Measurements from ENCODE around the gene HOXB9. TPM values are rescaled to one million over a fixed set of nuclear protein-coding genes. Genes with fewer than 3 reads are reported as not detected.

The HOXB9 gene
- total and polyA plus RNA-seq, 10 of the 15 experiments (the other 5 are each of a cell fraction or from before 2014, with no cell fraction given) = 0.01 to 0.49 (median 0.09) TPM; not detected in 5

DNA sequence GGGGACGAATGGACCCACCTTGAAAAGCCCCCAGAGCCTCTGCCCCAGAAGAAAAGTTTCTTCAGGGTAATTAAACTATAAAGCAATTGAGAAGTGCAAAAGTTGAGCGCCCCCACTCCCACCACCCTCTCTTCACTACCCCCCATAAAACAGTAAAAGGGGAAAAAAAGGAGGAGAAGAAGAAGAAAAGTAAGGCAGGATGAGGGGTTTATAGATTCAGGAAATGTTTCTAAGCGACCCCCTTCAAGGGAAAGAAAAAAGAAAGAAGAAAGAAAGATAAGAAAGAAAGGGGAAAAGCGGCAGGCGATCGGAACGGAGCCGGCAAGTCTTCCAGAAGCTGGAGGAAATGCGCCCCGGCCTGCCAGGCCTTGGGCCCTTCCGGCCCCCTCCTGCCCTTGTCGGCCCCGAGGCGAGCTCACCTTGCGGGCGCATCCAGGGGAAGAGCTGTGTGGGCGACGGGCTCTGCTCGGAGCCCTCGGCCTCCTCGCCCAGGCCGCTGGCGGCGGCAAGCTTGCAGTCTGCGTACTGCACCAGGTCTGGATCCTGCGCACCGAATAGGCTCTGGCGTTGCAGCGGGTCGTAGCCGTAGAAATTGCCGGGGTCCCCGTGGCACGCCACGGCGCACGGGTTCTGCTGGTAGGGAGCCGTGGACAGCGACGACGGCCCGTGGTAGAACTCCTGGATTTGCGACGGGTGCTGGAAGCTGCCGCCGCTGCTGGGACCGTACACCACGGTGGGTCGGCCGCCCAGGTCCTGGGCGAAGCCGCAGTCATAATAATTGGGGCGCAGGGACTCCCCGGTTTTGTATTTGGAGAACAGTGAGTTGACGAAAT lies 12.1 kb downstream of the HOXB9 start:
- 12% methylated on average over 52 of the region's 55 CpGs for WGBS (ENCODE audit: insufficient coverage, insufficient replicate concordance, low lambda C conversion rate, missing lambda C conversion rate)
- no peaks in the 10 kb centered on the region for H4K20me1 ChIP-seq (ENCODE audit: control insufficient read depth, insufficient read depth)
- intact Hi-C loops (cut with micrococcal nuclease; ENCODE audit: unreplicated experiment) = no loop called here
- no peak for FAIRE-seq
- no peak overlapping the region for H3K4me3 ChIP-seq
- CTCF ChIA-PET = interaction anchor here (1.2 to 1.3 kb wide), 2 partner anchors 11 to 21 kb away, joined by 3 to 7 read pairs; partner anchors contain the start of gene HOXB5
- H2AFZ ChIP-seq (ENCODE audit: control insufficient read depth, low read depth, low read length) = no peak overlapping the region
- in situ Hi-C loops (cut with MboI) = no loop called here
- DNase-seq (ENCODE audit: low read depth, low spot score) = no peak
- H3K4me2 ChIP-seq (ENCODE audit: control insufficient read depth, insufficient read depth) = peak overlapping the region; percentile 25; the same call in 1 of the 2 replicates
- H3K9me3 ChIP-seq (replicated peaks; ENCODE audit: control insufficient read depth, insufficient read depth, low read length) = no peaks in the 10 kb centered on the region
- H3K27me3 ChIP-seq (replicated peaks in 1 of 2; ENCODE audit: control insufficient read depth in 2 of 2, insufficient read depth in 2 of 2, low read length in 1 of 2) = peaks cover 26 to 28% of the 10 kb centered on the region in 2 experiments
- H3K9ac ChIP-seq (ENCODE audit: control insufficient read depth, insufficient read depth, low read length) = no peak overlapping the region
- no peaks in the 10 kb centered on the region for H3K79me2 ChIP-seq (ENCODE audit: control insufficient read depth, insufficient read depth, low read length)
- TF ChIP-seq EZH2 (IDR thresholded peaks at IDR 0.05; ENCODE audit: borderline replicate concordance, control insufficient read depth, low read depth, low read length) = 0 out of 2 replicates have a peak, but pooled peaks have one; percentile 71
- peak; percentile 85 for TF ChIP-seq SUZ12 (IDR thresholded peaks at IDR 0.05; ENCODE audit: unreplicated experiment)
- no peak for TF ChIP-seq BHLHE40 (IDR thresholded peaks at IDR 0.05; ENCODE audit: borderline replicate concordance in 1 of 2, low read depth in 2 of 2, low read length in 1 of 2)
- no peak overlapping the region for H3K27ac ChIP-seq (ENCODE audit: control insufficient read depth, insufficient read depth)
- no TSS peak for BruUV-seq (replicated peaks)
- no peaks in the 10 kb centered on the region; a peak in 1 of 4 replicates for H3K36me3 ChIP-seq (ENCODE audit: control insufficient read depth in 2 of 2, insufficient read depth in 2 of 2, low read length in 1 of 2)
- H3K4me1 ChIP-seq (ENCODE audit: control insufficient read depth, insufficient read depth, low read length) = peaks cover 11% of the 10 kb centered on the region
- POLR2A ChIA-PET = no interaction called here
- SMC1A ChIA-PET (ENCODE audit: uncharacterized antibody, unreplicated experiment) = no interaction called here
- RAD21 ChIA-PET (ENCODE audit: unreplicated experiment) = no interaction called here
- ATAC-seq = no peak
